NAMALWA (cell line): Measurements from ENCODE around the gene CCDC27.
"Not testable (repeated sequence)": the region's sequence is repeated elsewhere in the genome, so short reads cannot be mapped to it uniquely, and the experiment has no call there.

Experiments
- DNase-seq: peaks from one replicate; pipeline ENCODE4 v3.0.0-alpha.2; 2015; ENCODE audit warnings: low spot score

CCDC27 gene

DNA sequence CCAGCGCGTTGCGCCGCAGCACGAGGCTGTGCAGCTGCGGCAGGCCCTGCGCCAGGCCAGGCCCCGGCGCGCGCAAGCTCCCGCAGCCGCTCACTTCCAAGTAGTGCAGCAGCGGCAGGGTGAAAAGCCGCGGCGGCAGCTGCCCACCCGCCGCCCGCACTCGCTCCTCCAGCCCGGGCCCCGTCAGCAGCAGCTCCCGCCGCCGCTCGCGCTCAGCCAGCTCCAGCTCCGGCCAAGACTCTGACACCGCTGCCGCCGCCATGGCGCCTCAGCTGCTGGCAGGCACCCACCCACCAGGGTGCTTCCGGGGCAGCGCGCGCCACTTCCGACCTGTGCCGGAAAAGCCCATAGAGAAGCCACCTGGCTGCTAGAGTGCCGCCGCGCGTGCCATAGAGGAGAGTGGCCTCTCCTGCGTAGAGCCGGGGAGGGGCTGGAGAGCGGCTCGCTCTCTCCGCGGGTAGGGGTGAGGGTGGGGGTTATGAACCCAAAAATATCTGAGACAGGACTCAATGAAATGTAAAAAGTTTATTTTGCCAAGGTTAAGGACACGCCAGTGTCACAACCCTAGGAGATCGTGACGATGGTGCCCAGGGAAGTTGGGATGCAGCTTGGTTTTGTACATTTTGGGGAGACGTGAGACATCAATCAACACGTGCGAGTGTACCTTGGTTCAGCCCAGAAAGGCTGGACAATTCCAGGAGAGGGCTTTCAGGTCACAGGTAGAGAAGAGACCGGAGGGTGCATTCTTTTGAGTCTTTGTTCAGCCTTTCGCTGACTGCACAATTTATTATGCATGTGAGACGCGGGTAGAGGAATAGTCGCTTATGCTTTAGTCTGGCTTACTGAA is 44.2 kb downstream of the CCDC27 start, which contains the start of gene LRRC47:
Gene LRRC47, minus strand, starts transcription at position 284 of the 847 bp plus-strand sequence. Its CDS starts 22 bp downstream, at position 262.
- peak; percentile 97 for DNase-seq

DNA sequence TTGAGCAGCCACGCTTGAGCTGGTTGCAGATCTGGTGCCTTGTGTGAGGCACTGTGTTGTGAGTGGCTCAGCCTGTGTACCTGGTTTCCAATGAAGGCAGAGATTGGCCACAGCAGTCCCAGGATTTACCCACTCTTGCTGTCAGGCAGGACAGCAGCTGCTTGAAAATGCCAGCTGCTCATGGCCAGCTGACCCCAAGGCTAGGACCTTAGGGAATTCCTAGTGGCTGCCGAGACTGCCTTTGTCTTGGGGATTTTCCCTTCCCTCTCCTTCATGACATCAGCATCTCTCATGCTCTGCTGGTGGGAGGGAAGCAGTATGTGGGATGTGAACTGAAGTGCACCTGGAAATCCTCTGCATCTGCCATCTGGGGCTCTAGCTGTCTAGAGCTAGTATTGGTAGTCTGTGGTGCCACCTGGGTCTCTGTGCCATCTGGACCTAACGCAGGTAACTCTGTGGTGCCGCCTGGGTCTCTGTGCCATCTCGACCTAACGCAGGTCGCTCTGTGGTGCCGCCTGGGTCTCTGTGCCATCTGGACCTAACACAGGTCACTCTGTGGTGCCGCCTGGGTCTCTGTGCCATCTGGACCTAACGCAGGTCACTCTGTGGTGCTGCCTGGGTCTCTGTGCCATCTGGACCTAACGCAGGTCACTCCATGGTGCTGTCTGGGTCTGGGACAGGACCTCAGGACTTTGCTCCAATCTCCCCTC is 47.9 kb downstream of the CCDC27 start:
- no peak for DNase-seq

DNA sequence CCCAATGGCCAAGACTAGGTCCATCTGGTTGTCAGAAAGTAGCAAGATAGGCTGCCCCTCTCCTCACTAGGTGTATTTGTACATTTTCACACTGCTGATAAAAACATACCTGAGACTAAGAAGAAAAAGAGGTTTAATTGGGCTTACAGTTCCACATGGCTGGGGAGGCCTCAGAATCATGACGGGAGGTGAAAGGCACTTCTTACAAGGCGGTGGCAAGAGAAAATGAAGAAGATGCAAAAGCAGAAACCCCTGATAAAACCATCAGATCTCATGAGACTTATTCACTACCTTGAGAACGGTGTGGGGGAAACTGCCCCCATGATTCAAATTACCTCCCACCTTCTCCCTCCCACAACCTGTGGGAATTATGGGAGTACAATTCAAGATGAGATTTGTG is 48.5 kb downstream of the CCDC27 start:
- DNase-seq, result not testable (repeated sequence)

DNA sequence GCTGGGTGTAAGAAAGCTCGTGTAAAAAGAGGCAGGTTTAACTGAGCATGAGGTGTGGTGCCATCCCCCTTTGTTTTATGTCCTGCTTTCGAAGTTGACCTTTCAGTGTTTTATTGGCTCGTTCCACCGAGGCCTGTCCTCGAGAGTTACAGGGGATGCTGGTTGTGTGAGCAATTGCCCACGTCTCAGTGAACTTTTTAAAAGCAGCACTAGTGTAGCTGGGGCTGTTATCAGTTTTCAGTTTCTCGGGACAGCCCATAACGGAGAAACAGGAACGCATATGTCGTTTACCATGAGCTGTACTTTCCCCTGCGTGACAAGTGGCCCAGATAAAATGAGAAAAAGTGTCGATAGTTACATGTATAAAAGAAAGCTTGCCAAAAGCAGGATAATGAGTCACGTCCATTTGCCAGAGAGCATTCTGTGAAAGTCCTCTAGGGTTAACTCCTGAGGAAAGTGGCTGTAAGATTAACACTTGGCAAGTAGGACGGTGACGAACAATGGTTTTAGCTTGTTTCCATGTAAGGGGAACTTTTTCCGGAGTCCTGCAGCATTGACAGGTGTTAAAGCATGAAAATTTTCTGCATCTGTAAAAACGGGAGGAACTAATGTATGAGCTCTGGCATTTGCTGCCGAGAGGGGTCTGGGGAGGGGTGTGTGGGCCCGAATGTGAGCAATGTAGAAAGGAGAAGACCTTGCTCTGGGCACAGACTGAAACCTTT is 51.8 kb downstream of the CCDC27 start:
- DNase-seq, result no peak

DNA sequence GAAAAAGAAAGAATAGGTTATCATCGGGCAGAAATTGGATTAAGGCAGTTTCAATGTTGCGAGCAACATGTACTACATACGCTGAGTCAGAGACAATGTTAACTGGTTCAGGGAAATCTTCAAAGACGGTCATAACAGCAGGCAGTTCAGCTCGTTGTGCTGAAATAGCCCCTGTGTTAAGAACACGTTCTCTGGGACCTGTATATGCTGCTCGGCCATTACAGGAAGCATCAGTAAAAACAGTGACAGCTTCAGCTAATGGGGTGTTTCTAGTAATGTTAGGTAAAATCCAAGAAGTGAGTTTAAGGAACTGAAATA is 52.3 kb downstream of the CCDC27 start:
- DNase-seq, result not testable (repeated sequence)

DNA sequence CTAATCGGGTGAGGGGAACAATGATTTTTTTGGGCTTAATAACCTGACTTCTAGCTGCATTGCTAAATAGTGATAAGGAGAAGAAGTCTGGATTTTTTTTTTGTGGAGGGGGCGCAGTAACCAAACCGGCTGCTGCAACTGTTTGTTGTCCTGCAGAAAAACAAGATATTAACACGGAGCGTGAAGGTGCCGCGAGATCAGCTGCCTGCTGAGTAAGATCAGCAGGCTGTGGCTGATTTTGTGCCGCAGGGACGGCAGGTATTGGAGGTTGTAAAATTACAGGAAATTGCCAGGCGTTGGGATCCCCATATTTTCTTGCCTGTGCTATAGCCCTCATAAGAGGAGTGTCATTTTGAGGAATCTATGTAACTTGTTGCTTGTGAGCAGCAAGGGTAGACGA is 52.8 kb downstream of the CCDC27 start:
- no peak for DNase-seq

DNA sequence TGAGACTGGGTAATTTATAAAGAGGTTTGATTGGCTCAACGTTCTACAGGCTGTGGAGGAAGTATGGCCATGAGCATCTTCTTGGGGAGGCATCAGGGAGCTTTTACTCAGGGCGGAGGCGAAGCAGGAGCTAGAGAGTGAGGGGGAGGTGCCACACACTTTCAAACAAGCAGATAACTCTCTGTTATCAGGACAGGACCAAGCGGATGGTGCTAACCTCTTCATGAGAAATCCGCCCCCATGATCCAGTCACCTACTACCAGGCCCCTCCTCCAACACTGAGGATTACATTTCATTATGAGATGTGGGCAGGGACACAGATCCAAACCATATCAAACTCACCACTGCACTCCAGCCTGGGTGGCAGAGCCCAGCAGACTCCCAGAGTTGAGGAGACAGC is 55.5 kb downstream of the CCDC27 start:
- DNase-seq, result no peak

DNA sequence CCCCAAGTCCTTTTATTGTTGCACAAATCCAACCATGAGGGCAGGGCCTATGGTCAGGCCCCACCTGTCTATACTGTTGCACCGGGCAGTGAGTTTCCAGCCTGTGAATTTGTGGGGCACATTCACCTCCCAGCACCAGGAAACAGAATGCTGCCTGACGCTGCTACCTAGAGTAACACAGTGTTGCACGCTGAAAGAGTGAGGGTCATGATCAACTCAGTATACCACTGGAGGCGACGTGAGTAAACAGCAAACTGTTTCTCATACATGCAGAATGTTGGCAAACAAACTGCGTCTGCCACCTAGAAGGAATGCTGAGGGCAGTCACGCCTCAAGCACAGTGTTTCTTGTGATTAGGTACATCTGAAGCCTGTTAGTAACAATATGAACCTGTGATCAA is 57.4 kb downstream of the CCDC27 start:
- DNase-seq, result no peak

DNA sequence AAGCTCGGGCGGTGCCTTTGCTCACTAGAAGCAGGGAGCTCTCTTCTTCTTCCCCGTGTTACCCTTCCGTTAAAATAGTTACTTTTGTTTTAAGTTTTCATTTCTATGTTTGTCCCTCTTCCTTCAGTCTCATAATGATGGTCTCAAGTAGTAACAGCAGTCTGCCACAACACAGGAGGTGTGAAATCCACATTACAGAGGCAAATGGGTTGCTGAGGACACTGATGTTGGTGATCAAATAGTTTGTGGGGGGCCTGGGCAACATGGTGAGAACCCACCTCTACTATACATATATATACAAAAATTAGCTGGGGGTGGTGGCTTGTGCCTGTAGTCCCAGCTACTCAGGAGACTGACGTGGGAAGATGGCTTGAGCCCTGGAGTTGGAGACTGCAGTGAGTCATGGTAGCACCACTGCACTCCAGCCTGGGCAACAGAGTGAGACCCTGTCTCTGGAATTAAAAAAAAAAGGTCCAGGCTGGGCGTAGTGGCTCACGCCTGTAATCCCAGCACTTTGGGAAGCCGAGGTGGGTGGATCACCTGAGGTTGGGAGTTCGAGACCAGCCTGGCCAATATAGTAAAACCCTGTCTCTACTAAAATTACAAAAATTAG is 58.0 kb downstream of the CCDC27 start:
- not testable (repeated sequence) for DNase-seq

DNA sequence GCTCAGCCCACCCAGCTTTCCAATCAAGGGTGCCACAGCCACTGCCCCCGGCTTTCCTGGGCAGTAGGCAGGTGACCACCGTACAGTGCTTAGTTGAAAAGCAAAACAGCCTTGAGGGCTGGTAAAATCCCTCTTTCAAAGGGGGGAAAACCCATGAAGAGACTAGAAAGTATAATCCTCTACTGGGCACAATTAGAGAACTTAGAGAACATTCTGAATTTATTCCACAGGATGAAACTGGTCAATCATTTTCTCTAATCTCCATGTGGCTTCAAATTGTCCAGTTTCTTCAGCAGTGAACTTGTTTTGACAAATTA is 59.3 kb downstream of the CCDC27 start:
- no peak for DNase-seq

DNA sequence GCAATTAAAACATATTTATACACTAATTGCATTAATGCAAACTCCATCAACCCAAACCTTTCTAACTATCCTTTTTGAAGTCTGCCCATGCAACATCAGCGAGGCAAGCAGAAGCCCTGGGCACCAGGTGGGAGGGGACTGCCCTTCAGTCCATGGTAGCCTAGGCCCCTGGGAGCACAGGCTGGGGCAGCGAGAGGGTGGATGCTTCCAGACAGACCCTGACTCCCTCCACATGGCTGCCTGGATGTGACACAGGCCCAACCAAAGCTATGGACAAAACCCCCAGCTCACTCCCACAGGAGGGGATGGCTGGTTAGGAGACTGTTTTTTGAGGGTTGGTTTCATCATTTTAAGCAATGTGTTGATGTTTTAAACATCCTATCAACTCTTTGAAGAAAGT is 61.8 kb downstream of the CCDC27 start:
- DNase-seq, result no peak

DNA sequence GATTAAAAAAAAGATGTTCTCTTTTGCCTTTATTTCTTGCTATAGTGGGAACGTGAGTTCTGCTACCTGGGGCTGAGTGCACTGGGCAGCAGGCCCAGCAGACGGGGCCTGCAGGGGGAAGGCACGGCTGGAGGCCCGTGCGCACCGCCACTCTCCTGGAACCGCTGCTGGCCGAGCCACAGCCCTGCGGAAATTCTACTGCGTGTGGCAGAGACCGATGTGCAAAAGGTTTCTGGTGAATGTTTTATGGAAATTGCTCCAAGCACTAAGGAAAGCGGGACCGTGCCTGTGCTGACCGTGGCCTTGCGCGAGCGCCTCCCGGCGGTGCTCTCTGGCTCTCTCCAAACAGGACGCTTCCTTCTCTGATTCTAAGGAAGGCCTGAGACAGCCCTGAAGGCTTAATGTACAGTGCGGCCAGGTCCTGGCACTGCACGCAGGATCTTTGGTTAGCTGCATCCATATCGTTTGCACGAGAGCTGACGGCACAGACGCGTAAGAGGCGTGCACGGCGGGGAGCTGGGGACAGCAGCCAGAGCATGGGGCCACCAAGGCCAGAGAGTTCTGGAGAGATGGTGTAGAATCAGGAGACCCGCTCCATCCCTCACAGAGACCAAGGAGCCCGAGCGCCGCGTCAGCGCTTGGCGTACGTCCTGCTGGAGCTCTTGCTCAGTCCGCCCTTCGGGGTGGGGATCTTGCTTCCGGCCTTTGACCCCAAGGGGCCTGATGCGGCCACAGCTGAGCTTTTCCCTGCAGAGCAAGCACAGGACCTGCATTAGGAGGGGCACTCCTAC is 62.7 kb downstream of the CCDC27 start:
- no peak for DNase-seq

DNA sequence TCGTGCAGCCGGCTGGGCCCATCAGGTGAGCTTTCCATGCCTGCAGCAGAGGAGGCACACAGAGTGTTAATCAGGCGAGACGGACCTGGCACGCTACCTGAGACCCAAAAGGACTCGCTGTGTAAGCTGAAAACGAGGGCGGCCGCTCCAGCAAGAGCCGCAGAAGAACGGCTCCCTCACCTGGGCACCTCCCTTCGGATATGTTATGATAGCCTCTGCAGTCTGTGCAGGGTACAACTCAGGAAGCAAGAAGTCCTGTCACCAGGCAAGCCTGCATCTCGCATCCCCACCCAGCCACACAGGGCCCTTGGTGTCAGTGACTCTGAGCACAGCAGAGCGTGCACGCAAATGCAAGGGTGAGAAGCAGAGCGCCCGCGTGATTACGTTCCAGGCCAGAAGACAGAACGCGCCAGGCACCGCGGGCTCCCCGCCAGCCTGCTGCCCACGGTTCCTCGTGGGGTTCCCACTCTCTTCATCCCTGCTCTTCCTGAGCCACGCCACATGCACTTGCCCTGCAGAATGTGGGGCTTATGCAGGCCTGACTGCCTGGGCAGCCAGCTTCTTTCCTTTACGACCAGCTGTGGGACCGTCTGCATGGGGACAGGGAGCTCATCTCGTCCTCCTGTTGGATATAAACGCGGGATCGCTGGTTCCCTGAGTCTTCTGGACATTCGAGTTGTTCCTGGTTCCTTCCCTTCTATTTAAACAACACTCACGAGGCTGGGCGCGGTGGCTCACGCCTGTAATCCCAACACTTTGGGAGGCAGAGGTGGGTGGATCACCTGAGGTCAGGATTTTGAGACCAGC is 64.3 kb downstream of the CCDC27 start:
- no peak for DNase-seq

DNA sequence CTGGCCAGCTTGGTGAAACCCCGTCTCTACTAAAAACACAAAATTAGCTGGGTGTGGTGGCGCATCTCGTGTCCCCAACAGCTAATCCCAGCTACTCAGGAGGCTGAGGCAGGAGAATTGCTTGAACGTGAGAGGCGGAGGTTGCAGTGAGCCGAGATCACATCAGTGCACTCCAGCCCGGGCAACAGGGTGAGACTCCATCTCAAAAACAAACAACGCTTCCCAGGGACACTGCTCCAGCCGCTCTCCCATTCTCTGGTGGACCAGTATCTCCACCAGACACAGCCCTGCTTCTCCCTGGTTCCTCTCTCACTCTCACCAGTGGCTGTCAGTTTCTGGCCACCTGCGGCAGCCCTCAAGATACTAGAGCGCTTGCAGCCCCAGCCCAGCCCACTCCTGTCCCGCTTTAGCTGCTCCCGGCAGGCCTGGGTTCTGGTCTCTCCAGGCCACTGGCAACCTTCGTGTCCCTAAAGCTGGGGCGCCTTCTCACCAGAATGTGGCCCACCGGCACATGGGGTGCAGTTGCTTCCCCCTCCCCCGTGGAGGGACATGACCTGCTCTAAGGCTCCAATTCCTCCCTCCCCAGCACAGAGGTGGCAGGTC is 65.0 kb downstream of the CCDC27 start:
- DNase-seq, result no peak

DNA sequence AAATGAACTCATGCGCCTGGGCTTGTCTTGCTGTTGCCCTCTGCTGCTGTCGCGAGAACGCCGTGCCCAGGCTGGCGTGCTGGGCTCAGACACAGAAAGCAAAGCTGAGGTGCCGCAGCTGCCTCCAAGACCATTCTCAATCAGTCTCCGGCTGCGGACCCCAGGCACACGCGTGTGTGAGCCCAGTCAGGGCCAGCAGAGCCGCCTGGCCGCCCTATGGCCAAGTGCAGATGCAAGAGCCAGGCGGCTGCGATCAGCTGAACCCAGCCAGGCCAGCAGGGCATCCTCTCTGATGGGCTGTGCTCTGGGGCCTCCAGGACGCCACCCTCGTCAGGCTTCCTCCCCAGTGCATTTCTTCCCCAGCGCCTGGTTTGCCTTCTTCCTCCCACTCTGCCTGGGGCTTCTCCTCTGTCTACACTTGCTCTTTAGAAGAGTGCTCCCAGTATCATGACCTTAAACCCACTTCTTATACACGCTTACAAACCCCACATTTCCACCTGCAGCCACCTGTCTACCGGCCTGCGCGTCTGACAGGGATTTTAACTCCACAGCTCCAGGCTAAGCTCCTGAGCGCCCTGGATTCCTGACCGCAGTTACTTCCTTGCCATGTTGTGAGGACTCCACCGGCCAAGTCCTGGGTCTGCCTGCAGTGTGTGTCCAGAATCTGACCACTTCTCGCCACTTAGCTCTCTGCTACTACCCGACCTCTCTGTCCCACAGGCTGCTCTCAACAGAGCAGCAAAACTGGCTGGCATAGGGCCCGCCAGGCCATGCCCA is 65.8 kb downstream of the CCDC27 start:
- DNase-seq, result no peak

DNA sequence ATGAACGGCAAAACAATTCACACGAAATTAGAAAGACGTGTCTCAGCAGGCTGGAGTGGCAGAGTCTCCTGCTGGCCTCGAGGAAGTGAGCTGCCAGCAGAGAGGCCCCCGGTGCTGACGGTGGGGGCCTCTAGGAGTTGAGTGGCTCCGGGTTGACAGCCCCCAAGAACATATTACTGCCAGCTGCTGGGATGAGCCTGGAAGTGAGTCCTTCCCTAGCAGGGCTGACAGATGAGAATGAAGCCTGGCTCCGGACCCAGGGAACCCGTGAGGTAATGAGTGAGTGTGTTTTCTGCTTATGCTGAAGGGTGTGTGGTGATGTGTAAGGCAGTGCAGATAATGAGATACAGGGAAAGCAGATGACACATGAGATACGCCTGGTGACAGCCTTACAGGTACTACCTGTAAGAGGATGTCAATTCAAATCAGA is 67.5 kb downstream of the CCDC27 start:
- DNase-seq, result no peak

DNA sequence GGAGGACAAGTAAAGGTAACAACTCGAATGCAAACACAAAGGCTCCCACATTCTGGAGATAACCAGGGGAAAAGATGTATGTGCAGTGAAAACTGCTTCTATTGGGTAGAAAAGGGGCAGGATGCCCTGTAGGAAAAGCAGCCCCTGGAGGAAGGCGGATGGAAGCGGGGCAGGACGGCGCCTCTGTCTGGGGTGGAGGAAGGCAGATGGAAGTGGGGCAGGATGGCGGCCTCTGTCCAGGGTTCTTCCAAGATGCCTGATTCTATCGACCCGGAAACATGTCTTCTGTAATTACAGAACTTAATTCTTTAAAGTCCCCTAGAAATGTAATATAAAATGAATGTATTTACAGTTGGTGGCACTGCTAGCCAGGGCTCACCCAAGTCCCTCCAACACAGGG is 68.1 kb downstream of the CCDC27 start:
- no peak for DNase-seq

DNA sequence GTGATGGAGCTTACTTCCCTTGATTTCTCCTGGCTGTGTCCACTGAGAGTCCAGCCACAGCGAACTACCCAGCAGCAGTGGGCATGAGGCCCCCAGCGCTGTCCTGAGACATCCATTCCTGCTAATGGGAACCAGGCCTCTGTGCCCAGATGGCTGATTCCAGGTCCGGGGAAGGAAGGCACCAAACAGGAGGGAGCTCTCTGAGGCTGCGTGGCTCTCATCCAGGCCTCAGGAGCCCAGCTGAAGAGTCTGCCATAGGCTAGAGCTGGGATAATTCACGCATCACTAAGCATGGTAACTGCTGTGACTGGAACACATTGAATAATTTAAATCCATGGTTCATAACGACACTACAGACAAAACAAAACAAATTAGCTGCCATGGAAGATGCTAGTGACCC is 68.8 kb downstream of the CCDC27 start:
- no peak for DNase-seq
